NCI-H128 (cell line): Measurements from ENCODE around the gene CHL1.

Source experiments
- DNase-seq: peaks from one replicate; lab custom pipeline; 2025; ENCODE audit not compliant: unreplicated experiment; lab: John Stamatoyannopoulos, UW

CHL1 gene

GRCh38 chr3:196311-197148 is at the start of gene CHL1:
TSS of gene CHL1 (plus strand) at chr3:196763. CDS start at chr3:319777, 123,014 bp downstream.
- no peak for DNase-seq

GRCh38 chr3:151614-152189 is 44.9 kb upstream of the CHL1 start:
- DNase-seq: no peak

- no peak for DNase-seq
Measured at GRCh38 chr3:159974-160373, 36.6 kb upstream of the CHL1 start.

GRCh38 chr3:166071-166470 is 30.5 kb upstream of the CHL1 start:
- no peak for DNase-seq

GRCh38 chr3:166799-167198 is 29.8 kb upstream of the CHL1 start:
- no peak for DNase-seq

- no peak for DNase-seq
Measured at GRCh38 chr3:173886-174285, 22.7 kb upstream of the CHL1 start.

- DNase-seq: no peak
Measured at GRCh38 chr3:184976-185375, 11.6 kb upstream of the CHL1 start.

- DNase-seq: no peak
Measured at GRCh38 chr3:192215-192929, 4.2 kb upstream of the CHL1 start.

GRCh38 chr3:194001-194400 is 2.6 kb upstream of the CHL1 start:
- no peak for DNase-seq

- DNase-seq: no peak
Measured at GRCh38 chr3:194421-194820, 2.1 kb upstream of the CHL1 start.

- no peak for DNase-seq
Measured at GRCh38 chr3:195666-196065, 897 bp upstream of the CHL1 start.

GRCh38 chr3:197149-197827 is 725 bp downstream of the CHL1 start:
- DNase-seq: no peak

GRCh38 chr3:197828-198491 is 1.4 kb downstream of the CHL1 start:
- no peak for DNase-seq

GRCh38 chr3:199835-200234 is 3.3 kb downstream of the CHL1 start:
- DNase-seq: no peak

GRCh38 chr3:200758-201325 is 4.3 kb downstream of the CHL1 start:
- no peak for DNase-seq

- no peak for DNase-seq
Measured at GRCh38 chr3:204102-204501, 7.5 kb downstream of the CHL1 start.

GRCh38 chr3:207973-208372 is 11.4 kb downstream of the CHL1 start:
- no peak for DNase-seq

- DNase-seq: no peak
Measured at GRCh38 chr3:210669-211068, 14.1 kb downstream of the CHL1 start.

GRCh38 chr3:212432-212831 is 15.9 kb downstream of the CHL1 start:
- DNase-seq: no peak

GRCh38 chr3:217099-217813 is 20.7 kb downstream of the CHL1 start:
- DNase-seq: no peak
